HG03520 (cell line): Measurements from ENCODE around the gene PIK3C2G.

Source experiments
- ATAC-seq: cut with Tn5 transposase; IDR thresholded peaks from one replicate; pipeline ENCODE4 v1.9.1; 2021; ENCODE audit warnings: mild to moderate bottlenecking, moderate library complexity; ENCODE audit not compliant: unreplicated experiment

PIK3C2G gene

DNA sequence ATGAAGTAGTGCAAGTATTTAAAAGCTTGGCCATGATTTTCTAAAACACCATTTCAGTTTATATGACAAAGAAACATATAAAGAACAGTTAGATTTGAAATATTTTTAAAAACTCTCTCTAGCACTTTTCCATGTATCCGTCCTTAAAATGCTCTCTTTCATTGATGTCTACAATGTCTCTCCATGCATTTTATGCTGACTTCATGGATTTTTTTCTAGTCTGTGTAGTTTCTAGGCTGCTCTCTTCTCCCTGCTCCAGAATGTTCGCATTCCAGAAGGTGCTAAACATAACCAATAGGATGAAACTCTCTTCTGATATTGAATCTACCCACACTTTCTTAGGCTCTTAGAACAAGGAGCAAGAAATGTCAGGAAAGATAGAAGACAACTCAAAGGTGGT lies 351.7 kb downstream of the PIK3C2G start:
- no peak for ATAC-seq

- ATAC-seq, result no peak
Observed at GRCh38 chr12:18620986-18621385, 359.7 kb downstream of the PIK3C2G start.

DNA sequence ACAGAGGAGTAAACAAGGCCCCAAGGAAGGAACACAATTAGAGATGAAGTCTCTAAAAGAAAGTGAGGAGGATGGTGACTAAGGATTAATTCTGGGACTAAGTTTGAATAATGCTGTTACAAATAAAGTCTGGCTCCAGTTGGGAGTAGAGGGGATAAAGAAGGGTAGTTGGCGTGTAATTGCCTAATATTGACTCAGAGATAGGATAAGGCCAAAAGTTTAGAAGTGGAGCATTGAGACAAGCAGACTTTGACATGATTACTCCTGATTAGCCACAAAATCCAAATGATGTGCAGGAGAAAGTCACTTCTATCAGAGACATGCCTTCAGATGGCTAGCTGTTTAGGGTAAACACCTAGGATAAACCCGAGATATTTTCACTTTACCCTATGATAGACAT lies 368.1 kb downstream of the PIK3C2G start:
- no peak for ATAC-seq

GRCh38 chr12:18629916-18630315 lies 368.6 kb downstream of the PIK3C2G start:
- no peak for ATAC-seq

GRCh38 chr12:18631339-18631738 lies 370.0 kb downstream of the PIK3C2G start:
- ATAC-seq, result no peak

- no peak for ATAC-seq
Observed at GRCh38 chr12:18632848-18633247, 371.5 kb downstream of the PIK3C2G start.

DNA sequence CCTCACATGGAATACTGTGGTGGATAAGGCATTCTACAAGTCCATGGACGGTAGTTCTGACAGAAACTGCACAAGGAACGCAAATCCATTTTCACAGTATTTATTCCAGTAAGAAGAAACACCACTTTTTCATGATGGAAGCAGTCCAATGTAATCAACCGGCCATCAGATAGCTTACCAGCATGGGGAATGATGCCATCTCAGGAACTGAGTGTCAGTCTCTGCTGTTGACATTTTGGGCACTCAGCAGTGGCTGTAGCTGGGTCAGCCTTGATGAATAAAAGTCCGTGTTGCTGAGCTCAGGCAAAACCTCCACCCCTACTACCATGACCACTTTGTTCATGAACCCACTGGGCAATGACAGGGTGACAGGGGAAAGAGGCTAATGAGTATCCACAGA lies 373.1 kb downstream of the PIK3C2G start:
- ATAC-seq, result no peak

GRCh38 chr12:18640321-18640955 lies 379.1 kb downstream of the PIK3C2G start:
- ATAC-seq, result no peak

GRCh38 chr12:18643681-18644080 lies 382.4 kb downstream of the PIK3C2G start:
- no peak for ATAC-seq

- ATAC-seq, result no peak
Observed at GRCh38 chr12:18644564-18644963, 383.2 kb downstream of the PIK3C2G start.

DNA sequence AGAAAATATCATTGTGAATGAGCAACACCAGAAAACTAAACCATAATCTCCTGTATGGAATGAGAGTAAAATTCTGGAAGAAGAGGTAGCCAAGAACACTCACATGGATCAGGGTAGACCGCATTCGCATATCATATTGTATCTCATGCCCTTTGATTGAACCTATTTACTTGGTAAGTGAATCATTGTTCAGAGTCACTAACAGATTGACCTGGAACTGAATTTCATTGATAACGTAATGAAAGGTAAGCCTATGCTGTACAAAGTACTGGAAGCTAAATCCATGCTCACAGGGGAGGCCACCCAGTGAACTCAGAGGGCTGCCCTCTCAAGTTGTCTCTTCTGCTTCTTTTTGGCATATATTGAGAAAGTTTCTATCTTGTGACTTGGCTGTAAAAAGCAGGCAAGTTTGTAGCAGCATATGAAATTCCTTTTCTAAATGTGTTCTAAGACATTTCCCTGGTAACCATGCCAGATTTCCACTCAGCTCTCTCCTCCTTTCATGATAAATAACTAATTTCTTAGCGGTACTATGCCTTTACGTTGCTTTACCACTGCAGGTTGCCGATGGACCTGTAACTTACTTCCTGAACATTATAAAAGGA lies 385.1 kb downstream of the PIK3C2G start:
- ATAC-seq, result no peak

DNA sequence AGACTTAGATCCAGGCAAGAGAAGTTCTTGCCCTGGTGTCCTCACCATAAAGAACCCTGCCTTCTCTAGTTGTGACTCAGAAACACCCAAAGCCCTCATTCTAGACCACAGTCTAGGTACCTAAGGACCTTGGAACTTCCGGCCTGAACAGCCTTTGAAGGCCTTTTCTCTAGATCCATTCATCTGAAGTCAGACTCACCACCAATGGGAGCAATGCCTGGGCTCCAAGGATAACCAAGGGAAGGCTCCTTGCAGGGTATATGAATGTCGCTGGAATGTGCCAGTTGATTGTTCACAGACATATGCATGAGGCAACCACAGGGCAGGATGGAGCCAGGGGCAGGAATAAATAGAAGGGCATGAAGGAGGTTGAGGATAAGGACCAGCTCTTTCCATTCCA lies 390.2 kb downstream of the PIK3C2G start:
- ATAC-seq, result no peak

DNA sequence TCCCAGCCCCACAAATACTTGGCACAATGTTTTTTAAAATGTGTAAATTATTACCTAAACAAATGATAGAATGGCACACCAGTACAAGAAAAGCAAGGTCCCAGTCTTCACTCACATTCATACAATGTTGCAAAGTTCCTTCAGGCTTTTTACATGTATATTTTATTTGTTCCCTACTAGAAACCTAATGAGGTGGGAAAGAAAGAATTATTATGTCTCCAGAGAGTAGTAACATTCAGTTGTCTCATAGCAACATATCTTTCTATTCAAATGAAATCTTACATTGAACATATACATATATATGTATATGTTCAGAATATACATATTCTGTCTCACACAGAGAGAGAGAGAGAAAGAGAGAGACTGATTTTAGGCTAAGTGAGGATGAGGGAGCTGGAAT lies 391.3 kb downstream of the PIK3C2G start:
- ATAC-seq, result no peak

DNA sequence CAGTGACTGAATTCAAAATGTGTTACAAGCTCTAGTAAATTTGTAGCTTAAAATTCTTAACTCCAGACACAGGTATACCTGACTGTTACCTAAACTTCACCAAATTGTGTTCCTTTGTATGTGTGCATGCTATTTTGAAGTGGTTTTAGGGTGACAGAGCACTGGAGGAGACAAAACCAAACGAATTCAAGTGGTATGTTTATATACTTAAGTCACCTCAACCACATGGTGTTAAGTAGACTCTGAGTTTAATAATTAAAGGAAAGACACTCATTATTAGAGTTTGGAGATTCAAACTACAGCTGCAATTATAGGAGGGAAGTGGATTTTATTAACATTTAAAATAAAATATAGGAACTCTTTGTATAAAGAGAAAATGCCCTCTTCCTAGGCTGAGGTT lies 392.1 kb downstream of the PIK3C2G start:
- no peak for ATAC-seq

GRCh38 chr12:18655351-18655750 lies 394.0 kb downstream of the PIK3C2G start:
- no peak for ATAC-seq

DNA sequence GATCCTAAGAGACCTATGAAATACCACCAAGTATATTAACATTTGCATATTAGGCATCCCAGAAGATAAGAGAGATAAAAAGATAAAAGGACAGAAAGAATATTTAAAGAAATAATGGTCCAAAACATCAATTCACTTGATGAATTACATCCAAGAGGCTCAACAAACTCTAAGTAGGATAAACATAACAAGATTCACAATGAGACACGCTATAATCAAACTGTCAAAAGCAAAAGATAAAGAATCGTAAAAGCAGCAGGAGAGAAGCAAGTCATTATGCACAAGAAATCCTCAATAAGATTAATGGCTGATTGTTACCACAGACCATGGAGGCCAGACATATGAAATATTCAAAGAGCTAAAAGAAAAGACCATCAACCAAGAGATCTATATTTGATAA lies 396.9 kb downstream of the PIK3C2G start:
- no peak for ATAC-seq

DNA sequence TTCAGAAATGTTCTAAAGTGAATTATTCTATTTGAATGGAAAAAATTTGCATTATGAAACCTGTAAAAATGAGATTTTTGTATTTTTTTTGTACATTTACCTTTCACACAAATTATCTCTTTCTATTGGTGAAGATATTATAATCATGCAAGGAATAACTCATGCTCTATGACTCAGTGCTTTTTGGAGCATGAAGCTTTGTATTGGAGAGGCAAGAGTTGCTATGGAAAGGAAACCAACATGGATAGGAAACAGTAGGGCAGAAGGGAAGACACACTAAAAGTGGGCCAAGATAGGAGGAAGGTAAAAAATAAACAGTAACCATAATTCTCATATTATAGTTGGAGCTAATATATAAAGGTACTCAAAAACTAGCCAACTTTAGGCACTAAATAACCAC lies 397.5 kb downstream of the PIK3C2G start:
- no peak for ATAC-seq

GRCh38 chr12:18676141-18676540 lies 414.8 kb downstream of the PIK3C2G start:
- no peak for ATAC-seq

GRCh38 chr12:18676996-18677588 lies 415.8 kb downstream of the PIK3C2G start:
- no peak for ATAC-seq

DNA sequence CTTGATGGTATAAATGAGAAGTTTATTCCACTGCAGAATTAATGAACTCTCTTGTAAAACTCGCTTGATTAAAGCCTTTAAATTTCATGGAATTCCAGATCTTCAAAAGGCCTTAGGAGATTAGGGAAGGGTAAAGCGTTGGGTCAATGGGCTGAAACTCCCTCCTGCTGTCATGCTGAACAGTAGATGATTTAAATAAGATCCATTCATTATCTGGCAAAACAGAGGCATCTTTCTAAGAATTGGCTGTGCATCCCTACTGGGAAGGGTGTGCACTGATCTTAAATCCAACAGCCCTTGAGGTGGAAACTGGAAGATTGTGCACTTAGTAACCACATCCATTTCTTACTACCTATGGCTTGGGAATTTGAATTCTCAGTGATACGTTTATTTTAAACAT lies 420.5 kb downstream of the PIK3C2G start:
- no peak for ATAC-seq

GRCh38 chr12:18683327-18684013 lies 422.2 kb downstream of the PIK3C2G start:
- no peak for ATAC-seq

- ATAC-seq, result no peak
Observed at GRCh38 chr12:18684430-18684829, 423.1 kb downstream of the PIK3C2G start.
